ENCODE measurements around the gene EHMT1.

The EHMT1 gene

GRCh38 chr9:137838576-137838975, 219.8 kb downstream of the EHMT1 start:
- no peak overlapping the region for H3K4me3 ChIP-seq (ENCODE audit: low read depth, low read length)
- no peak for TF ChIP-seq CTCF (IDR thresholded peaks at IDR 0.05; ENCODE audit: borderline replicate concordance, insufficient read depth, low read depth, low read length)

GRCh38 chr9:137843355-137843754, 224.6 kb downstream of the EHMT1 start:
- H3K4me3 ChIP-seq (ENCODE audit: low read depth, low read length) = no peak overlapping the region
- no peak for TF ChIP-seq CTCF (IDR thresholded peaks at IDR 0.05; ENCODE audit: borderline replicate concordance, insufficient read depth, low read depth, low read length)

- no peak overlapping the region for H3K4me3 ChIP-seq (ENCODE audit: low read depth, low read length)
- no peak for TF ChIP-seq CTCF (IDR thresholded peaks at IDR 0.05; ENCODE audit: borderline replicate concordance, insufficient read depth, low read depth, low read length)
Measured at GRCh38 chr9:137851516-137852267, 232.9 kb downstream of the EHMT1 start.

GRCh38 chr9:137853392-137853995, 234.7 kb downstream of the EHMT1 start:
- no peak for TF ChIP-seq CTCF (IDR thresholded peaks at IDR 0.05; ENCODE audit: borderline replicate concordance, insufficient read depth, low read depth, low read length)
- no peak overlapping the region for H3K4me3 ChIP-seq (ENCODE audit: low read depth, low read length)

- no peak overlapping the region for H3K4me3 ChIP-seq (ENCODE audit: low read depth, low read length)
- TF ChIP-seq CTCF (IDR thresholded peaks at IDR 0.05; ENCODE audit: borderline replicate concordance, insufficient read depth, low read depth, low read length) = no peak
Measured at GRCh38 chr9:137860361-137860760, 241.6 kb downstream of the EHMT1 start.

GRCh38 chr9:137865581-137866145, 246.9 kb downstream of the EHMT1 start:
- no peak overlapping the region for H3K4me3 ChIP-seq (ENCODE audit: low read depth, low read length)
- no peak for TF ChIP-seq CTCF (IDR thresholded peaks at IDR 0.05; ENCODE audit: borderline replicate concordance, insufficient read depth, low read depth, low read length)

Measured in GM12875 (cell line).